ENCODE measurements around the gene PPM1H.

DNA sequence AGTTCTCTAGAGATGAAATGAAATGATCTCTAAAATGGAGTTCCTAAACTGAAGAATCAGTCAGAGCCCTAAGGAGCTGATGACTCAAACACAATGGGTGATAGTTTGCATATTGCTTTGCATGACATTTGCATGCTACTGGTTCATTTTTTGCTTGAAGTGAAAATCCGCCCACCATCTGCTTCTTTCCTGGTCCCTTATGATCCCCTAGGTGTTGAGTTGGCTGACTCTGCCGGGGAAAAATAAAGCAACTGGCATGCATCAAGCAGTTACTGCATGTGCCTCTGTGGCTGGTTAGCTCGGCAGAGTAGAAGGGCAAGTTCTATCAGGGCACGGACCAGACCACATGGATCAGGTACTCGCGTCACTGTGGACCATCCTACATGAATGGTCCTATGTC is 151.1 kb downstream of the PPM1H start:
- TF ChIP-seq, protein P1, sequence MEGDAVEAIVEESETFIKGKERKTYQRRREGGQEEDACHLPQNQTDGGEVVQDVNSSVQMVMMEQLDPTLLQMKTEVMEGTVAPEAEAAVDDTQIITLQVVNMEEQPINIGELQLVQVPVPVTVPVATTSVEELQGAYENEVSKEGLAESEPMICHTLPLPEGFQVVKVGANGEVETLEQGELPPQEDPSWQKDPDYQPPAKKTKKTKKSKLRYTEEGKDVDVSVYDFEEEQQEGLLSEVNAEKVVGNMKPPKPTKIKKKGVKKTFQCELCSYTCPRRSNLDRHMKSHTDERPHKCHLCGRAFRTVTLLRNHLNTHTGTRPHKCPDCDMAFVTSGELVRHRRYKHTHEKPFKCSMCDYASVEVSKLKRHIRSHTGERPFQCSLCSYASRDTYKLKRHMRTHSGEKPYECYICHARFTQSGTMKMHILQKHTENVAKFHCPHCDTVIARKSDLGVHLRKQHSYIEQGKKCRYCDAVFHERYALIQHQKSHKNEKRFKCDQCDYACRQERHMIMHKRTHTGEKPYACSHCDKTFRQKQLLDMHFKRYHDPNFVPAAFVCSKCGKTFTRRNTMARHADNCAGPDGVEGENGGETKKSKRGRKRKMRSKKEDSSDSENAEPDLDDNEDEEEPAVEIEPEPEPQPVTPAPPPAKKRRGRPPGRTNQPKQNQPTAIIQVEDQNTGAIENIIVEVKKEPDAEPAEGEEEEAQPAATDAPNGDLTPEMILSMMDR (conservative IDR thresholded peaks at IDR 0.05; ENCODE audit: low read depth, low read length), result no peak
- no peak for TF ChIP-seq EZH2 (IDR thresholded peaks at IDR 0.05; ENCODE audit: borderline replicate concordance, low read depth, low read length, poor library complexity, severe bottlenecking)

Measured in A673 (cell line).